NCI-H446 (cell line): Measurements from ENCODE around the gene SCARB1.

Experiments used
- DNase-seq, 2 experiments: peaks; one replicate each; lab custom pipeline; 2025; lab: John Stamatoyannopoulos, UW

SCARB1 gene

GRCh38 chr12:124745891-124746570 lies 117.6 kb downstream of the SCARB1 start:
- DNase-seq = peak; percentile 88 to 96

GRCh38 chr12:124745465-124745890 lies 118.2 kb downstream of the SCARB1 start:
- DNase-seq = no peak

GRCh38 chr12:124744659-124745464 lies 118.8 kb downstream of the SCARB1 start:
- no peak for DNase-seq

- DNase-seq = no peak
Observed at GRCh38 chr12:124744273-124744640, 119.4 kb downstream of the SCARB1 start.

DNA sequence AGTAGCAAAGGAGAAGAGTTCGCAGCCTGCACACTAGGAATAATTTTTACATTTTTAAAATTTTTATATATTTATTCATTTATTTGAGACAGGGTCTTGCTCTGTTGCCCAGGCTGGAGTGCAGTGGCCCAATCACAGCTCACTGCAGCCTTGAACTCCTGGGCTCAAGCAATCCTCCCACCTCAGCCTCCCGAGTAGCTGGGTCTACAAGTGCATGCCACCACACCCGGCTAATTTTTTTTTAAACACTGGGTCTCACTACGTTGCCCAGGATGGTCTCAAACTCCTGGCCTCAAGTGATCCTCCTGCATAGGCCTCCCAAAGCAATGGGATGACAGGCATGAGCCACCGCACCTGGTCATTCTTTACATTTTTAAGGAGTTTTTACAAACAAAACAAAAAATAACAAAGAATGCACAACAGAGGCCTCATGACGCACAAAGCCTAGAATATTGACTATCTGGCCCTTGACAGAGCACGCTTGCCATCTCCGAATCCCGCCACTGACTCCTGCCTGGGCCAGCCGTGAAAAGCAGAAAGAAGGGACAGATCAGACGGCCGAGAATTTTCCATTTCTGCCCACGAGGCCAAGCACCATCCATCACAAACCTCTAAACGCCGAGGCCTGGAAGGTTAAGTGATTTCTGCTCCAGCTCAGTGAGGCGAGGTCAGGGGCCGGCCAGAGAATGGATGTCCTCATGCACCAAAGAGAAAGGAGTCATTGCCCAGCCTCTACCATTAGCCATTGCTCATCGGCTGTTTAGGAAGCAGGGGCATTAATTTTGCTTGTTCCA lies 120.0 kb downstream of the SCARB1 start:
- no peak for DNase-seq

DNA sequence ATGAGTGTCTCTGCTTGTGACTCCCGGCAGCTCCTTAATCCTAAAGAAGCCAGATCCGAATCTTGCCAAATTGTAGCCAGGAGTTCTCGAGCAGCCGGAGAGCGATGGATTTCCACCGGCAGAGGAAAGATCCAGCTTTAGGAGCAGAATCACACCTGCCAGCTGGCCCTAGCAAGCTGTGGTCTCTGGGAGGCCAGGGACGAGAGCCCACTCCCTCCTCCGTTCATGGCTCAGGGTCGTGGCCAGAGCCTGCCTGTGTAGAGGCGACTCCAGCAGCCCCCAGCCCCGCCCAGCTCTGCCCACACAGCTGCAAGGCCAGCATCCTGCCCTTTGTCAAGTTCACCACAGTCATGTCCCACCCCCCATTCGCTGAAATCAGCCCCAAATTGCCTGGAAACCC lies 121.0 kb downstream of the SCARB1 start:
- DNase-seq = peak in 1 of 2 experiments; percentile 33

GRCh38 chr12:124742111-124742510 lies 121.6 kb downstream of the SCARB1 start:
- DNase-seq = peak; percentile 38 to 71

DNA sequence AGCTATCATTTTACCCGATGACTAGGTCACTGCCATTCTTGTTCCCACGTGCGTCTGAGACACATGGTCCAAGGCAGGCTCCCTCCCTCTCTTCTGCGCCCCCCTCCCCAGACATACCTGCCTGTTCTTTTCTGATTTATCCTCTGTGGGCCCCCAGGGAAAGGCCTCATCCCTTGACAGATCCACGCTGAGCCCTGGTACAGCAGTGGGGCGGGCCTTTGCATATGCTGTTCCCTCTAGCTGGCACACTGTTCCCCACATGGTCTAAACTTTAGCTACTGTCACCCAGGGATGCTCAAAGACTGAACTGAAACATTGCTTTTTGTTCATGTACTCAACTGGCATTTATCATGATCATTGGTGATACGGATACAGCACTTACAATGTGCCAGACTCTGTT lies 122.5 kb downstream of the SCARB1 start:
- no peak for DNase-seq

DNA sequence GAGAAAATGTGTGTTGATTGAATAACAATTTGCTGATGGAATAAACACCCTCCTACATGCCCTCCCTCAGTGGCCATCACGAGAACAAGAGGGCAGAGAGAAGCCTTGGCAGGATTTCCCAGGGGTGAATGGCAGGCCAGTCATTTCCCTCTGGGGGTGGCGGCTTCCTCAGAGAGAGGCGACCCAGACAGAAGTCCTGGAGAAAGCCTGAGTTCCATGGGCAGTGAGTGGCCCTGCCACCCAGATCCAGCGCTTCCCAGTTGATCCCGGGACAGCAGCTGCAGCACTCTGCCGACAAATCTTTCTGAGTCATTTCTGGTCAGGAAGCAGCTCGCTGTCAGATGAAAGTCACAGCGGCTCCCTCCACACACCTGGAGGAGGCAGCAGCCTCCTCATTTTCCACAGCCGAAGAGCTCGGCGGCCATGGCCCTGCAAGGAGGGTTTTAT lies 123.0 kb downstream of the SCARB1 start:
- DNase-seq = no peak

- no peak for DNase-seq
Observed at GRCh38 chr12:124739953-124740561, 123.6 kb downstream of the SCARB1 start.

DNA sequence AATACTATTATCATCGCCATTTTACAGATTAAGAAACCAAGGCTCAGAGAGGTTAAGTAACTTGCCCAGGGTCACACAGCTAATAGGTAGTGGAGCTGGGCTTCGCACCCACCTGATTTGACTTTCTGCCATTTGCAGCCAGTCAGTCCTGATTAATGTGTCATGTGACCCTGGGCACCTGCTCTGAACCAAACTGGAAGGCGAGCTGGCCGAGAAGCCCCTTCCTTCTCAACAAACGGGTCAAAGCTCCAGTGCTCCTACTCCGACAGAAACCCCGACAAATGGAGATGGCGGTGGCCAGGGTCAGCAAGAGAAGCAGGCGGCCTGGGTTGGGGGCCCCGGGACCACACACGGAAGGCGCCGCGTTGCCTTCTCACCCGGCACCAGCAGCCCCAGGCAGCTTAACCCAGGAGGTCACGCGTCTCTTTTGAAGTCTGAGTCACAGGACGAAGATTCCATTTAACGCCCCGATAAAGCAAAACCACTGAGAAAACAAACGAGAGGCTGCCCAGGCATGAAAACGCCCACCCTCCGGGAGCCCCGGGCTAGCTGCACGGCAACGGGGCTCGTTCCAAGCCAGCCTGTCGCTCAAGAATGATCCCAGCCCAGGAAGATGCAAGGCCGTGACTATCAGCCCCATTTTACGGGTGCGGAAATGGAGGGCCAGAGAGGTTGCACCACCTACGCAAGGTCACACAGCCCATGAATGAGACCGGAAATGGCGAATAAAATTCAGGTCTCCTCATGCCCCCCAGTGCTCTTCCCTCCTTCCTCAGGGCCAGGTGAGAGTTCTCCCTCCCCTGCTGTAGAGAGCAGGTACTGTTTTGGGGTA lies 124.8 kb downstream of the SCARB1 start:
- no peak for DNase-seq

DNA sequence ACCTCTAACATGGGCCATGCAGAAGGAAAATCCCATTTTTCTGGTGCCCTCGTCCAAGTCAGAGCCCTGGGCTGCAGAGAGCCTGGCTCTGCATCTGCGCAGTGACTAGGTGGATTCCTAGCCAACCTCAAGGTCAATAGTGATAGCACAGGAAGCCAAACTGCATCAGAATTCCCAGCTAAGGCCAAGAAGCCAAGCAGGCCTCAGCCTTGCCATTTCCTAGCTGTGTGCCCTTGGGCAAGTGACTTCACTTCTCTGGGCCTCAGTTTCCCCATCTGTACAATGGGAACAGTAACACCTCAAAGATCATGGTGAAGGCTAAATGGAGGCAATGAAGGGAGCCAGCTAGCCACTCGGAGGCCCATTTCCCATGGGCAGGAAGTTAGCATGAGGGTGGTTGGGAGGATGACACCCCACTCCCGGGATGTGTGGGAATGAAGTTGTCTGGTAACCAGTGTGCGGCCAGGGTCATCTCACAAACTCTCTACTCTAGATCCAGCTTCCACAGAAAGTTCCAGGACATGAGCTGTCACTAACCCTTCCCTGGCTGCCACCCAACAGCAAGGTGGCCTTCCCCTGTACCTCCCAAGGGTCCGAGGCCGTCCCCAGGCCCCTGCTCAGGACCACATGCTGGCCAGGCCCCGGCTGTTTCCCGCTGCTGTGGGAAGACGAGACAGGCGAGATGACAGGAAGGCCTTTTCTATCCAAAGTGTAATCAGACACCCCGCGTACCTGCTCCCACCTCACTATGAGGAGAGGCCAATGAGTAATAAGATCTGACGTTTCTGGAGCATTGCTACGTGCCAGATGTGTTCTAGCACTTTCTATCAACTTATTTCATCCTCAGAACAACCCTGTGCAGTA lies 125.7 kb downstream of the SCARB1 start:
- no peak for DNase-seq

DNA sequence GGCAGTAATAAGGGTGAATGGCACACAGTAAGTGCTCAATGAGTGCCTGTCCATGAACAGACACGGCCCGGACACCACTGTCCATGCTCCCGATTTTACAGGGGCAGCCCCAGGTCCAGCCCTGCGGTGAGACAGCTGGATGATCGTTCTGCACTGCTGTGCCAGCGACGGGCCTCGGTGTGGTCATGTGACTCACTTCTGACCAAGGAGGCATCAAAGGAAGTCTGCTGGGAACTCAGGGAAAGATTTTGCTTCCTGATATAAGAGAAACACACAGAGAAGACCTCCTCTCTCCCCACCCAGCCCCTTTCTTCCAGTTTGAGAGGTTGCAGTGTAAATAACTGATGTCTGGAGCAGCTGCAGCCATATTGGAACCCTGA lies 126.6 kb downstream of the SCARB1 start:
- no peak for DNase-seq

GRCh38 chr12:124736115-124737039 lies 127.3 kb downstream of the SCARB1 start:
- DNase-seq = no peak

DNA sequence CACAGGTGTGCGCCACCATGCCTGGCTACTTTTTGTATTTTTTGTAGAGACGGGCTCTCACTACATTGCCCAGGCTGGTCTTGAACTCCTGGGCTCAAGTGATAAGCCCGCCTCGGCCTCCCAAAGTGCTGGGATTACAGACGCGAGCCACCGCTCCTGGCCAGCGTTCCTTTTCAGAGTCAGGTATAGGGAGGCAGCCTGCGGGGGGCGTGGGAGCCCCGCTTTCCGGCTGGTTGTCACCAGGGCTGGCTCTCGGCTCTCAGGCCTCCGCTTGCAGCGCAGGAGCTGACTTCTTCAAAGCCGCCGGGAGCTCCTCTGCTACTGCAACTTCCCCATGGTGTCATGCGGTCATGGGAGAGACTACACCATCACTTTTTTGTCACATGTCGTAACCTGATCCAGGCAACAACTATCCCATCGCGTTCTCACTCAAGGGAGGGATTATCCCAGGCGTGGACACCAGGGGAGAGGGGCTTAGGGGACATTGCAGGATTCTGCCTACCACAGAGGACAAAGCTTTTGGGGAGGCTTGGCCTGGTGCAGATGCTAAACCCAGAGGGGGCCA lies 129.4 kb downstream of the SCARB1 start:
- no peak for DNase-seq

- DNase-seq = no peak
Observed at GRCh38 chr12:124733086-124733485, 130.6 kb downstream of the SCARB1 start.

DNA sequence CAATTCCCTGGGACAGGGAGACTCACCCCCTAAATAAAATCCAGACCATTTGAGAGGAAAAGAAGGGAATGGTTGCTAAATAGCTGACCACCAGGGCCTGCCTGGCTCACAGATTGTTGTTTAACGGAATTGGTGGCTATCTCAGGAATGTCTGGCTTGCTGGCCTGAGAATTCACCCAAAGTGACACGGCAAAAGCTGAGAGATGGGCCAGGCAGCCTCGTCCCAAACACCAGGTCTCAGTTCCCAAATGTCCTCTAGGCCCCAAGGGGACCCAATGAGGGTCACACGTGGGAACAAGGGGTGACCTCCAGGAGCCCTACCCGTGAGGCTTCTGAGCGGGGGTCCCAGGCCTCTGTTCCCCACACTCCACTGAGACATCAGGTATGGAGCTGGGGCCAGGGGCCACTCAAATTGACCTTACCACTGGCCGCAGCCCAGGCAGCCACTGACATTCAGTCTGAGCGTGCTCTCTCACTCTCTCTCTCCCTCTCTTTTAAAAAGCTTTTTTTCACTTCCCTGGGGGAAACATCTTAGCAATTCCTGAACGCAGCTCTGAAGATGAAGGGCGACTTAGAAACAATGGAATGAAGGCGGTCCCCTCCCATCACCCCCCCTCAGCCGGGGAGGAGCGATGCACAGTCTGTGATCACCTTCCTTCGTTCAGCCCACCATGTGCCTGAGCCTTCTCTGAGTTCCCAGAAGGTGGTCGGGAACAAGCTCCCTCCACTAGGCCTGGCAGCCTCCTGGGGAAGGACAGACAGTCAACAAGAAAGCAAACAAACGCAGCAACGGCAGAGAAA lies 131.2 kb downstream of the SCARB1 start:
- DNase-seq = no peak

DNA sequence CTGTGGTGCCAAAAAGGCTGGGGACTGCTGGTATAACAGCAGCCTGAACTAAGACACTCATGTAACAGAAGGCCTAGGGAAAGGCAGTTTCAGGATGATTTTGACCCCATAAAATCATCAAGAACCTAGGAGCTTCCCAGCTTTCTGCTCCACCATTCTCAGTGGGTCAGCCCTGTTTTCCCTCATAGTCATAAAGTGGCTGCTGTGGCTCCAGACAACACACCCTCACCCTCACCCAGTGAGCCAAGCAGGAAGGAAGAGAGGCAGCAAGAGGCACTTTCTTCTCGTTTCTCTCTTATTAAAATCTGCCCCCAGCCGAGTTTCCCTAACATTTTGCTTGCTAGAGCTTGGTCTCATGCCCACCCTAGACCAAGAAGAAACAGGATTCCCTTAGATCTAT lies 131.8 kb downstream of the SCARB1 start:
- DNase-seq = no peak
